HFFc6 (cell line): ENCODE data around the gene TRIM56. TPM values are rescaled to one million over a fixed set of nuclear protein-coding genes. Genes with fewer than 3 reads are reported as not detected.
"Not testable (repeated sequence)": the region's sequence is repeated elsewhere in the genome, so short reads cannot be mapped to it uniquely, and the experiment has no call there.

ENCODE experiments used
- DNase-seq: peaks from one replicate; pipeline ENCODE4 v3.0.0-alpha.2; 2018
- H3K27ac Mint-ChIP-seq: 2 replicates; pipeline ENCODE4 v1.8.0; 2020; ENCODE audit warnings: mild to moderate bottlenecking, mixed read lengths
- H3K27me3 Mint-ChIP-seq: 2 replicates; pipeline ENCODE4 v1.8.0; 2021; ENCODE audit warnings: mild to moderate bottlenecking, moderate library complexity, mixed read lengths; ENCODE audit not compliant: insufficient read depth
- H3K36me3 Mint-ChIP-seq: 2 replicates; pipeline ENCODE4 v1.8.0; 2021; ENCODE audit warnings: low read depth, mixed read lengths
- H3K4me1 Mint-ChIP-seq: 2 replicates; pipeline ENCODE4 v1.8.0; 2020; ENCODE audit warnings: low read depth, mixed read lengths
- H3K4me3 Mint-ChIP-seq: 2 replicates; pipeline ENCODE4 v1.8.0; 2020; ENCODE audit warnings: mild to moderate bottlenecking, moderate library complexity, mixed read lengths
- H3K9me3 Mint-ChIP-seq: 2 replicates; pipeline ENCODE4 v1.8.0; 2020; ENCODE audit warnings: mild to moderate bottlenecking, mixed read lengths
- CTCF ChIP-seq: fragments of 200-600 bp; sonication (generic); IDR thresholded peaks from 2 replicates; pipeline ENCODE4 v1.5.0; 2021; ENCODE audit warnings: antibody characterized with exemption, mild to moderate bottlenecking
- total RNA-seq, 6 experiments: library from RNA; stranded (reverse); fragmentation: NEBNext Ultra II Directional; extraction: Animal tissue kit (Norgen Biotek cat#: 25700); gene quantifications; 2 replicates in 1 of 6; 3 replicates in 5 of 6; pipeline ENCODE4 v1.2.3, GENCODE V29; 2021

TRIM56 gene
- total RNA-seq, 6 experiments from 2014 or later: 17.8 to 20.6 (median 19.4) TPM

GRCh38 chr7:101116898-101117297 lies 31.6 kb downstream of the TRIM56 start:
- Mint-ChIP-seq H3K4me3 (peak overlapping the region; percentile 61), H3K9me3 (no peaks in the 10 kb centered on the region; the same call in 1 of the 2 replicates), H3K36me3 (no peaks in the 10 kb centered on the region), H3K27me3 (0 out of 2 replicates have a peak, but pooled peaks cover 1% of the 10 kb centered on the region), H3K27ac (peak overlapping the region; percentile 98), H3K4me1 (peaks cover 82% of the 10 kb centered on the region)
- peak; percentile 31 for DNase-seq
- TF ChIP-seq CTCF: no peak

- H3K4me1 Mint-ChIP-seq: peaks cover 85% of the 10 kb centered on the region
- H3K9me3 Mint-ChIP-seq: no peaks in the 10 kb centered on the region; the same call in 1 of the 2 replicates
- H3K36me3 Mint-ChIP-seq: no peaks in the 10 kb centered on the region
- H3K27ac Mint-ChIP-seq: peak overlapping the region; percentile 98
- no peak for TF ChIP-seq CTCF
- no peak overlapping the region for H3K4me3 Mint-ChIP-seq
- 0 out of 2 replicates have a peak, but pooled peaks cover 1% of the 10 kb centered on the region for H3K27me3 Mint-ChIP-seq
- DNase-seq: no peak
Measured at GRCh38 chr7:101118856-101119255, 33.6 kb downstream of the TRIM56 start.

GRCh38 chr7:101119876-101120275 lies 34.6 kb downstream of the TRIM56 start:
- no peak for TF ChIP-seq CTCF
- peaks cover 82% of the 10 kb centered on the region for H3K4me1 Mint-ChIP-seq
- H3K27me3 Mint-ChIP-seq: no peaks in the 10 kb centered on the region; the same call in 1 of the 2 replicates
- peak overlapping the region; percentile 98 for H3K27ac Mint-ChIP-seq
- H3K4me3 Mint-ChIP-seq: no peak overlapping the region
- no peaks in the 10 kb centered on the region; the same call in 1 of the 2 replicates for H3K9me3 Mint-ChIP-seq
- no peak for DNase-seq
- no peaks in the 10 kb centered on the region for H3K36me3 Mint-ChIP-seq

- H3K4me3 Mint-ChIP-seq: peak overlapping the region; percentile 22; the same call in 1 of the 2 replicates
- no peaks in the 10 kb centered on the region for H3K36me3 Mint-ChIP-seq
- no peaks in the 10 kb centered on the region; the same call in 1 of the 2 replicates for H3K27me3 Mint-ChIP-seq
- no peaks in the 10 kb centered on the region; the same call in 1 of the 2 replicates for H3K9me3 Mint-ChIP-seq
- no peak for DNase-seq
- no peak for TF ChIP-seq CTCF
- H3K4me1 Mint-ChIP-seq: peaks cover 87% of the 10 kb centered on the region
- H3K27ac Mint-ChIP-seq: peak overlapping the region; percentile 98
Measured at GRCh38 chr7:101120315-101120714, 35.0 kb downstream of the TRIM56 start.

GRCh38 chr7:101121631-101121990 lies 36.3 kb downstream of the TRIM56 start:
- not testable (repeated sequence) for H3K27me3 Mint-ChIP-seq, H3K9me3 Mint-ChIP-seq, H3K36me3 Mint-ChIP-seq, DNase-seq
- Mint-ChIP-seq H3K4me3 (peak overlapping the region; percentile 20; the same call in 1 of the 2 replicates), H3K27ac (peak overlapping the region; percentile 98), H3K4me1 (peaks cover 93% of the 10 kb centered on the region)

GRCh38 chr7:101121991-101122932 lies 37.0 kb downstream of the TRIM56 start:
- Mint-ChIP-seq H3K4me3 (peak overlapping the region; percentile 87), H3K4me1 (peaks cover 91% of the 10 kb centered on the region), H3K27me3 (peaks cover 9% of the 10 kb centered on the region), H3K36me3 (peaks cover 4% of the 10 kb centered on the region), H3K27ac (peak overlapping the region; percentile 98), H3K9me3 (peaks cover 5% of the 10 kb centered on the region)
- no peak for TF ChIP-seq CTCF
- DNase-seq: peak; percentile 99
